K562 (cell line): ENCODE data around the gene C1orf21. TPM values are rescaled to one million over a fixed set of nuclear protein-coding genes. Genes with fewer than 3 reads are reported as not detected.

Source experiments
- ATAC-seq: fragments of 200-7000 bp; cut with Tn5 transposase; 3 replicates; pipeline ENCODE4 v1.9.1; 2020; ENCODE audit warnings: moderate library complexity
- BruUV-seq: library from RNA; stranded (reverse); fragments of 400-500 nt; replicated peaks from 2 replicates; lab custom pipeline; 2021; lab: Mats Ljungman, UMichigan
- CTCF ChIA-PET: fragments of 300-600 bp; formaldehyde crosslinking; extraction: SDS; loops from one replicate; lab custom pipeline; 2021; ENCODE audit warnings: low intra/inter-chr PET ratio; lab: Yijun Ruan, JAX
- POLR2A ChIA-PET: fragments of 300-600, 350-650 bp; sonication (Branson Sonifier 250); formaldehyde crosslinking; extraction: SDS; loops from one replicate; lab custom pipeline; 2021; ENCODE audit warnings: antibody characterized with exemption, inconsistent platforms; lab: Yijun Ruan, JAX
- DNase-seq, 4 experiments: peaks; one replicate each; pipeline versions ENCODE4 v3.0.0 to v3.0.0-alpha.2; 2011 to 2018; ENCODE audit warnings: low spot score in 3 of 4, mixed read lengths in 3 of 4; ENCODE audit errors: extremely low read depth in 1 of 4
- FAIRE-seq: peaks from 2 replicates; lab custom pipeline; 2011; peaks lifted over from hg19 to GRCh38; lab: Jason Lieb, UNC
- H2AFZ ChIP-seq: 2 replicates; pipeline ENCODE4 v1.6.0; 2011; ENCODE audit warnings: low read depth, low read length, control low read depth, inconsistent platforms
- H3K27ac ChIP-seq: fragments of 200-600 bp; 3 replicates; pipeline ENCODE4 v1.8.0; 2011; ENCODE audit warnings: low read depth, mild to moderate bottlenecking, control low read depth, inconsistent platforms, low read length, moderate library complexity, mixed read lengths; ENCODE audit errors: extremely low read depth
- H3K27me3 ChIP-seq, 2 experiments: fragments of 300-600 bp in 1 of 2; 2 replicates in 1 of 2; 3 replicates in 1 of 2; pipeline versions ENCODE4 v1.6.0 to v1.8.0; 2011; ENCODE audit warnings: inconsistent platforms in 2 of 2, low read length in 2 of 2, mild to moderate bottlenecking in 1 of 2, mixed read lengths in 1 of 2, moderate library complexity in 1 of 2; ENCODE audit not compliant: control insufficient read depth in 2 of 2, insufficient read depth in 2 of 2
- H3K36me3 ChIP-seq: fragments of 300-600 bp; 3 replicates; pipeline ENCODE4 v1.8.0; 2011; ENCODE audit warnings: mild to moderate bottlenecking, low read length, inconsistent platforms; ENCODE audit not compliant: control insufficient read depth, insufficient read depth
- H3K4me1 ChIP-seq, 2 experiments: fragments of 200-600 bp in 1 of 2; replicated peaks in 1 of 2; 2 replicates in 1 of 2; 3 replicates in 1 of 2; pipeline versions ENCODE4 v1.5.1 to v1.8.0; 2011; ENCODE audit warnings: inconsistent platforms in 2 of 2, low read length in 2 of 2, mild to moderate bottlenecking in 1 of 2, mixed read lengths in 1 of 2, moderate library complexity in 1 of 2; ENCODE audit not compliant: control insufficient read depth in 2 of 2, insufficient read depth in 2 of 2
- H3K4me2 ChIP-seq: 2 replicates; pipeline ENCODE4 v1.6.1; 2011; ENCODE audit warnings: low read length, control low read depth, inconsistent platforms, mixed read lengths; ENCODE audit not compliant: insufficient read depth
- H3K4me3 ChIP-seq: fragments of 200-600 bp; sonication (generic), shearing (Covaris generic); 2 replicates; pipeline ENCODE4 v1.5.1; 2016; ENCODE audit warnings: control low read depth, inconsistent platforms
- H3K79me2 ChIP-seq: fragments of 200-600 bp; 3 replicates; pipeline ENCODE4 v1.8.0; 2011; ENCODE audit warnings: low read length, inconsistent platforms; ENCODE audit not compliant: control insufficient read depth, insufficient read depth
- H3K9ac ChIP-seq, 2 experiments: 2 replicates each; pipeline versions ENCODE4 v1.6.0 to v1.6.1; 2011; ENCODE audit warnings: low read depth in 2 of 2, low read length in 2 of 2, control low read depth in 1 of 2, inconsistent platforms in 1 of 2, mild to moderate bottlenecking in 1 of 2, mixed read lengths in 1 of 2; ENCODE audit not compliant: insufficient read depth in 1 of 2
- H3K9me1 ChIP-seq: one replicate; pipeline ENCODE4 v1.6.0; 2011; ENCODE audit warnings: inconsistent platforms, mild to moderate bottlenecking, low read length, moderate library complexity; ENCODE audit not compliant: control insufficient read depth, insufficient read depth
- H3K9me3 ChIP-seq: replicated peaks from 2 replicates; pipeline ENCODE4 v1.5.1; 2011; ENCODE audit warnings: low read depth, low read length, inconsistent platforms; ENCODE audit not compliant: control insufficient read depth, insufficient read depth
- H4K20me1 ChIP-seq: replicated peaks from 2 replicates; pipeline ENCODE4 v1.6.1; 2011; ENCODE audit warnings: low read length, inconsistent platforms, mixed read lengths; ENCODE audit not compliant: control insufficient read depth, insufficient read depth
- CSDE1 ChIP-seq, 2 experiments: fragments of 450-650 bp; IDR thresholded peaks; 2 replicates each; pipeline ENCODE4 v1.6.1; 2016; ENCODE audit warnings: mild to moderate bottlenecking in 1 of 2
- KAT8 ChIP-seq: fragments of 450-650 bp; IDR thresholded peaks from 2 replicates; pipeline ENCODE4 v1.6.1; 2016; ENCODE audit warnings: low read depth, mild to moderate bottlenecking
- MCM2 ChIP-seq: fragments of 450-650 bp; IDR thresholded peaks from 2 replicates; pipeline ENCODE4 v1.6.1; 2017; ENCODE audit warnings: low read depth, mild to moderate bottlenecking
- MYC ChIP-seq, 2 experiments: fragments of 250-450 bp in 1 of 2; sonication (Bioruptor Pico) in 1 of 2; IDR thresholded peaks; 2 replicates each; pipeline versions ENCODE4 v1.5.1 to v1.6.1; 2012 to 2021; ENCODE audit warnings: low read depth in 2 of 2, borderline replicate concordance in 1 of 2, improper control_type of control experiment in 1 of 2, low read length in 1 of 2, mild to moderate bottlenecking in 1 of 2, moderate library complexity in 1 of 2
- POLR2H ChIP-seq: IDR thresholded peaks from 2 replicates; pipeline ENCODE4 v1.6.1; 2016; ENCODE audit warnings: missing genetic modification characterization, low read depth, mild to moderate bottlenecking, control low read depth, missing compliant biosample characterization, moderate library complexity
- PTBP1 ChIP-seq: fragments of 200-400 bp; formaldehyde crosslinking; IDR thresholded peaks from 2 replicates; pipeline ENCODE4 v1.6.1; 2017; ENCODE audit warnings: low read depth, low read length
- SMARCA4 ChIP-seq: fragments of 450-650 bp; IDR thresholded peaks from 2 replicates; pipeline ENCODE4 v1.6.1; 2016
- ZBTB8A ChIP-seq: fragments of 450-650 bp; IDR thresholded peaks from 2 replicates; pipeline ENCODE4 v1.6.1; 2018; ENCODE audit warnings: mild to moderate bottlenecking, moderate library complexity; ENCODE audit not compliant: partially characterized antibody
- ZNF175 ChIP-seq: fragments of 200-800 bp; sonication (Bioruptor generic); IDR thresholded peaks from 2 replicates; pipeline ENCODE4 v1.6.1; 2016; ENCODE audit warnings: low read depth, mild to moderate bottlenecking, missing genetic modification characterization, missing compliant biosample characterization
- ZNF407 ChIP-seq: fragments of 450-650 bp; IDR thresholded peaks from 2 replicates; pipeline ENCODE4 v1.6.1; 2016; ENCODE audit warnings: low read depth
- ZNF444 ChIP-seq: fragments of 250-450 bp; sonication (Bioruptor Pico); IDR thresholded peaks from 2 replicates; pipeline ENCODE4 v1.4.0; 2020; ENCODE audit warnings: mild to moderate bottlenecking, moderate library complexity
- WGBS: fragments of 100-300 bp; shearing (Covaris generic); methylation state at CpG from one replicate; pipeline ENCODE4 v1.1.6; 2016; ENCODE audit warnings: low coverage, mixed read lengths; ENCODE audit not compliant: insufficient coverage; ENCODE audit errors: missing lambda C conversion rate; 5-methylcytosine and 5-hydroxymethylcytosine counted together
- in situ Hi-C: fragments of 300-500 bp; cut with MboI; formaldehyde crosslinking; loops from 4 replicates; pipeline ENCODE4 v1.15.0; 2018; ENCODE audit warnings: inconsistent platforms, mixed read lengths
- intact Hi-C: fragments of 100-400 bp; cut with micrococcal nuclease; formaldehyde crosslinking; loops from 2 replicates; pipeline ENCODE4 v1.14.2; 2022
- polyA plus RNA-seq, 8 experiments: library from polyadenylated mRNA; depleted of rRNA in 4 of 8; stranded (reverse) in 5 of 8; unstranded in 3 of 8; fragments of >200 nt; fragmentation: Nextera tagmentation in 2 of 8; fragmentation: Illumina TruSeq in 1 of 8; extraction: Ambion mirVana in 2 of 8; extraction: Trizol in 1 of 8; gene quantifications; 2 replicates each; pipeline versions ENCODE4 v1.2.1 to v1.2.3, GENCODE V29; 2011 to 2014; ENCODE audit warnings: inconsistent platforms in 1 of 8, missing spikeins in 1 of 8
- total RNA-seq, 7 experiments: library from RNA; depleted of rRNA in 6 of 7; stranded (reverse); fragments of >200 nt in 6 of 7; fragmentation: Illumina TruSeq in 2 of 7; extraction: Trizol in 2 of 7; gene quantifications; 2 replicates each; pipeline versions ENCODE4 v1.2.1 to v1.2.3, GENCODE V29; 2011 to 2021; ENCODE audit warnings: low replicate concordance in 1 of 7
- TF ChIP-seq, protein P1 (sequence below), 3 experiments: IDR thresholded peaks in 2 of 3; conservative IDR thresholded peaks in 1 of 3; 2 replicates each; pipeline ENCODE4 v1.5.1; 2011 to 2012; ENCODE audit warnings: low read length in 3 of 3, mild to moderate bottlenecking in 3 of 3, control low read depth in 2 of 3, improper control_type of control experiment in 1 of 3, inconsistent platforms in 1 of 3, low read depth in 1 of 3, mixed read lengths in 1 of 3, moderate library complexity in 1 of 3; ENCODE audit not compliant: insufficient read depth in 2 of 3

The C1orf21 gene
- total and polyA plus RNA-seq, 9 of the 15 experiments (the other 6 are each of a cell fraction or from before 2014, with no cell fraction given) = under 0.01 to 0.31 (median 0.07) TPM

GRCh38 chr1:184462990-184463389 is 76.2 kb downstream of the C1orf21 start:
- WGBS = 0% methylated on average over 5 of the region's 5 CpGs
- ATAC-seq (no peak), DNase-seq (no peak), FAIRE-seq (no peak)
- no peaks in the 10 kb centered on the region for H3K79me2 ChIP-seq
- H3K36me3 ChIP-seq = no peaks in the 10 kb centered on the region
- no peak overlapping the region for H3K4me2 ChIP-seq
- no TSS peak for BruUV-seq
- no peak overlapping the region for H3K4me3 ChIP-seq
- H3K27ac ChIP-seq = no peak overlapping the region
- no peak overlapping the region for H3K9ac ChIP-seq
- H3K9me1 ChIP-seq = no peaks in the 10 kb centered on the region
- ChIA-PET POLR2A (no interaction called here), CTCF (no interaction called here)
- H4K20me1 ChIP-seq = no peaks in the 10 kb centered on the region
- no peaks in the 10 kb centered on the region for H3K4me1 ChIP-seq
- H2AFZ ChIP-seq = no peak overlapping the region
- intact Hi-C loops = no loop called here
- in situ Hi-C loops = no loop called here
- peaks cover 0 to 5% of the 10 kb centered on the region in 2 experiments; a peak in 1 of 5 replicates for H3K27me3 ChIP-seq
- no peaks in the 10 kb centered on the region for H3K9me3 ChIP-seq
- TF ChIP-seq ZNF175 (CRISPR knock-in tag) (no peak), PTBP1 (no peak), ZNF444 (CRISPR knock-in tag) (no peak), MCM2 (no peak), ZNF407 (no peak), MYC (IDR thresholded peaks at IDR 0.05; ENCODE audit: low read depth, low read length) (no peak), MYC (CRISPR knock-in tag; IDR thresholded peaks at IDR 0.05; ENCODE audit: borderline replicate concordance, low read depth) (no peak), CSDE1 (IDR thresholded peaks at IDR 0.05) (no peak), ZBTB8A (no peak), SMARCA4 (no peak), POLR2H (tag) (no peak), KAT8 (no peak)
- TF ChIP-seq, protein P1, sequence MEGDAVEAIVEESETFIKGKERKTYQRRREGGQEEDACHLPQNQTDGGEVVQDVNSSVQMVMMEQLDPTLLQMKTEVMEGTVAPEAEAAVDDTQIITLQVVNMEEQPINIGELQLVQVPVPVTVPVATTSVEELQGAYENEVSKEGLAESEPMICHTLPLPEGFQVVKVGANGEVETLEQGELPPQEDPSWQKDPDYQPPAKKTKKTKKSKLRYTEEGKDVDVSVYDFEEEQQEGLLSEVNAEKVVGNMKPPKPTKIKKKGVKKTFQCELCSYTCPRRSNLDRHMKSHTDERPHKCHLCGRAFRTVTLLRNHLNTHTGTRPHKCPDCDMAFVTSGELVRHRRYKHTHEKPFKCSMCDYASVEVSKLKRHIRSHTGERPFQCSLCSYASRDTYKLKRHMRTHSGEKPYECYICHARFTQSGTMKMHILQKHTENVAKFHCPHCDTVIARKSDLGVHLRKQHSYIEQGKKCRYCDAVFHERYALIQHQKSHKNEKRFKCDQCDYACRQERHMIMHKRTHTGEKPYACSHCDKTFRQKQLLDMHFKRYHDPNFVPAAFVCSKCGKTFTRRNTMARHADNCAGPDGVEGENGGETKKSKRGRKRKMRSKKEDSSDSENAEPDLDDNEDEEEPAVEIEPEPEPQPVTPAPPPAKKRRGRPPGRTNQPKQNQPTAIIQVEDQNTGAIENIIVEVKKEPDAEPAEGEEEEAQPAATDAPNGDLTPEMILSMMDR (IDR thresholded peaks at IDR 0.05 in 2 of 3, conservative IDR thresholded peaks at IDR 0.05 in 1 of 3; ENCODE audit: insufficient read depth in 2 of 3, low read depth in 1 of 3, low read length in 3 of 3) = no peak
